Measurements from ENCODE around the gene CD248. TPM values are rescaled to one million over a fixed set of nuclear protein-coding genes. Genes with fewer than 3 reads are reported as not detected.
A peak's percentile ranks its signal among the peaks of the same experiment; 100 is the strongest.

CD248 gene
- polyA plus RNA-seq, 1 donor from 2014 or later, result 0.19 TPM

DNA sequence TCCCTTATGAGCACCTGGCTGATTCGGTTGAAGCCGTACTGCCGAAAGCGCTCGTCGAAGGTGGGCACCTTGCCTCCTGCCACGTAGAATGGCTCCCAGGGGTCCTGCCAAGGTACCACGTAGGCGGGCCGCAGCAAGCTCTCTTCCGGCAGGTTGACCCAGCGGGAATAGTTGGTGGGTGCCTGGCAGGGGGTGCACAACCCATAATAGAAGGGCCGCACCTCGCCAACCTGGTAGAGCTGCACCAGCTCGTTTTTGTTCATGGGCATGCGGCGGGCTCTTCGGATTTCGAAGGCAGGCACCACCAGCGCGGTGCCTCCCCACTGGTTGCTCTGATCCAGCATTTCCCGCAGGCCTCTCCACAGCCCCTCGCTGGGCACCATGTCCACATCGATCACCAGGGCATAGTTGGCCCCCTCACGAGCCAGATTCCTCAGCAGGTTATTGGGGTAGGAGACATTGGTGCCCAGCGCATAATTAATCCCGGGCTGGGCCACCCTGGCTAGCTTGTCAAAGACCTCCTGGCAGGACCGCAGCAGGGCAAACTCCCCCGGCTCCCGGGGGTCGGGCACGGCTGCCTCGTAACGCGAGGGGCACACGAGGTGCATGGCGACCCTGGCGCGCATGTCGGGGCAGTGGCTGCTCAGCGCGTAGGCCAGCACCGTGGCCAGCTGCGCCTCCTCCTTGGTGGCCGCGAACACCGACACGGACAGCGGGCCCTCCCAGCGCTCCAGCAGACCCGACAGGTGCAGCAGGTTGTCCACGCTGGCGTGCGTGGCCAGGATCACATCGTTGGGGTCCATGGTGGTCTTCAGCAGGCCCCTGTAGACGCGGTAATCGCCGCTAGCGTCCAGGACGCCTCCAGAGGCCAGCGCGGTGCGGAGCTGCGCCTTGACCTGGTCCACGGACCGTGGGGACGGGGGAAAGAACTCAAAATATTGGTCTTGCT lies 29.9 kb upstream of the CD248 start:
- Mint-ChIP-seq H3K4me3 (peak overlapping the region; percentile 79 to 98 (median 88)), H3K27ac (peak overlapping the region in 2 of 3 donors; percentile 53 to 100), H3K27me3 (no peaks in the 10 kb centered on the region), H3K9me3 (no peaks in the 10 kb centered on the region), H3K36me3 (no peaks in the 10 kb centered on the region), H3K4me1 (peaks cover 19 to 36% (median 33%) of the 10 kb centered on the region in 3 donors)

DNA sequence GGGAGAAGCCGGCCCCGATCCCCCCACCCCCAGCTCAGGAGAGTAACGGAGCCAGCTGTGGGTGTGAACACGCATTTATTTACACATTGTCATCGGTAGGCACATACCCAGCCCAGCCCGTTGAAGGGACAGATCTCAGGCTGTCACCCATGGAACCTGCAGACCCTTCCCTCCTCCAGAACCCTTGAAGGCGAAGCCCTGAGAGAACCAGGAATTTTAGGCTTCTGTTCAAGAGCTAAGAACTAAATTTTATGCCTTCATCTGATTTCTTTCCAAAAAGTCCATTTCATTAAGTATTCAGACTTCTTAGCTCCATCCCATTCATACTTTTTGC lies 28.4 kb upstream of the CD248 start:
- H3K4me3 Mint-ChIP-seq, result peak overlapping the region; percentile 95 to 99 (median 98)
- H3K4me1 Mint-ChIP-seq, result peaks cover 20 to 36% (median 33%) of the 10 kb centered on the region in 3 donors
- no peaks in the 10 kb centered on the region for H3K36me3 Mint-ChIP-seq
- H3K9me3 Mint-ChIP-seq, result no peaks in the 10 kb centered on the region
- H3K27ac Mint-ChIP-seq, result peak overlapping the region; percentile 98 to 100 (median 98)
- no peaks in the 10 kb centered on the region for H3K27me3 Mint-ChIP-seq

- Mint-ChIP-seq H3K27me3 (no peaks in the 10 kb centered on the region), H3K4me1 (peaks cover 20 to 36% (median 33%) of the 10 kb centered on the region in 3 donors), H3K36me3 (no peaks in the 10 kb centered on the region), H3K4me3 (peak within 1 kb of the TSS; percentile 95 to 99 (median 98)), H3K27ac (peak within 1 kb of the TSS; percentile 98 to 100 (median 98)), H3K9me3 (no peaks in the 10 kb centered on the region)
These were observed 27.9 kb upstream of the CD248 start, which contains the start of gene BRMS1 for GRCh38 chr11:66344550-66345315. BRMS1 (minus strand) TSS chr11:66345104; CDS start chr11:66342234, 2,870 bp downstream.

DNA sequence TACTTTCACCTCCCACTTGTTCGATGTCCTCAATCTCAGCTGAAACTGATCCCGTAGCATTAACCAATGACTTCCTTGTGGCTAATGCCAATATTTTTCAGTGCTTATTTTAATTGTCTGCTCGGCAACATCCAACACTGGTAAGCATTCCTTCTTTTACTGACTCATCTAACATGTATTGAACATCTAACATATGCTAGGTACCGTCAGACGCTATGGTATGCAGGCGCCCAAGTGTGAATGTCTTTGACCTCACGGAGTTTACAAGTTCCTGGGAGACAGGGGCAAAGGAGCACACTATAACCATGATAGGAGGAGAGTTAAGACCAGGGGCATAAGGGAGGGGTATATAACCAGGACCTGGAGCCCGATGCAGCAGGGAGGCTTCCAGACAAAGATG lies 26.3 kb upstream of the CD248 start:
- H3K4me3 Mint-ChIP-seq, result peak overlapping the region in 3 of 4 donors; percentile 58 to 98 (median 98)
- peak overlapping the region in 2 of 3 donors; percentile 98 to 100 for H3K27ac Mint-ChIP-seq
- H3K4me1 Mint-ChIP-seq, result peaks cover 16 to 32% (median 29%) of the 10 kb centered on the region in 3 donors
- H3K36me3 Mint-ChIP-seq, result no peaks in the 10 kb centered on the region
- no peaks in the 10 kb centered on the region for H3K9me3 Mint-ChIP-seq
- H3K27me3 Mint-ChIP-seq, result no peaks in the 10 kb centered on the region

DNA sequence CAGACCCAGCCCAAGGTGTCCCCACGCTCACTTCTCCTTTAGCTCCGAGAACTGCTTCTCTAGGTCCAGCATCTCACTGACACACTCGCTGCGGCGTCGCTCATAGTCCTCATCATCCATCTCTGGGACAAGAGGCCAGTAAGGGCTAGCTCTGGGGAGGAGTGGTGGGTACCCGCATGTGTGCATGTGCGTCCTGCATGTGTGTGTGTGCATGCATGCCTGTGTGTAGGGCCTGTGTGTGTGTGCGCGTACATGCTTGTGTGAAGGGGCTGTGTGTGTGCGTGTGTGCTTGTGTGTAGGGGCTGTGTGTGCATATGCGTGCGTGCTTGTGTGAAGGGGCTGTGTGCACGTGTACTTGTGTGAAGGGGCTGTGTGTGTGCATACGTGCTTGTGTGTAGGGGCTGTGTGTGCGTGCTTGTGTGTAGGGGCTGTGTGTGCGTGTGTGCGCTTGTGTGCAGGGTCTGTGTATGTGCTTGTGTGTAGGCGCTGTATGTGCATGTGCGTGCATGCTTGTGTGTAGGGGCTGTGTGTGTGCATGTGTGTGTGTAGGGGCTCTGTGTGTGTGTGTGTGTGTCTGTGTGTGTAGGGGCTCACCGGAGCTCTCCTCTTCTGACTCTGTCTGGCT lies 24.8 kb upstream of the CD248 start:
- peaks cover 17 to 34% (median 27%) of the 10 kb centered on the region in 3 donors for H3K4me1 Mint-ChIP-seq
- no peaks in the 10 kb centered on the region for H3K36me3 Mint-ChIP-seq
- H3K4me3 Mint-ChIP-seq, result peak overlapping the region in 2 of 4 donors; percentile 22 to 30
- H3K27me3 Mint-ChIP-seq, result no peaks in the 10 kb centered on the region
- no peaks in the 10 kb centered on the region for H3K9me3 Mint-ChIP-seq
- peak overlapping the region in 2 of 3 donors; percentile 86 to 91 for H3K27ac Mint-ChIP-seq

- Mint-ChIP-seq H3K36me3 (no peaks in the 10 kb centered on the region), H3K27me3 (peaks cover 2% of the 10 kb centered on the region), H3K4me3 (peak overlapping the region in 1 of 4 donors; percentile 22), H3K9me3 (no peaks in the 10 kb centered on the region), H3K27ac (peak overlapping the region in 2 of 3 donors; percentile 86 to 91), H3K4me1 (peaks cover 23 to 33% (median 29%) of the 10 kb centered on the region in 3 donors)
These were observed 24.0 kb upstream of the CD248 start for GRCh38 chr11:66340596-66341501.

DNA sequence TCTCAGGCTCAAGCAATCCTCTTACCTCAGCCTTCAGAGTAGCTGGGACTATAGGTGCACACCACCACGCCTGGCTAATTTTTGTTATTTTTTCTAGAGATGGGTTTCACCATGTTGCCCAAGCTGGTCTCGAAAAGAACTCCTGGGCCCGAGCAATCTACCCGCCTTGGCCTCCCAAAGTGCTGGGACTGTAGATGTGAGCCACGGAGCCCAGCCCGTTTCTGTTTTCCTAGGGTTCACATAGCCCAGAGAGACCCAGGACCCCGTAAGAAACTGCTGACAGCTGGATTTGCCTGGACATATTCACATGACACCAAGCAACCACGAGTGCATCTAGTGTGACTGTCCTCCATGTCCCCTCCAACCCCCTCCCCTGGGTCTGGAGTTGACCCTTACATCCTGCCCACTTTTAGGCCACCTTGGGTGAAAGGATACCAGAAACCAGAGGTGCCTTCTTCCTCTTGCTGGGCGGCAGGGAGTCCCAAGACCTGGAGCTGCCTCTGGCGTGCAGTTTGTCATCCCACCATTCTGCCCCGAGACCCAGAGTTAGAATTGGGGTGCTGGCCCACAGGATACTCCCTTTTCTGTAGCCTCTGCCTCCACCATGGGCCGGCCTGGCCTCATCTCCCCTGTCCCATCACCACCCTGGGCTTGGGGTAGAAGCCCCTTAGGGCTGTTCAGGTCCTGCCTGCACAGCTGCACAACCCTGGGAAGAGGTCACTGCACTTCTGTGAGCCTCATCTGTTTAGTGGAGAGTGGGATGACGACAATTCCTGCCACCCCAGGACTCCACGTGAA lies 23.0 kb upstream of the CD248 start:
- no peaks in the 10 kb centered on the region for H3K9me3 Mint-ChIP-seq
- H3K4me1 Mint-ChIP-seq, result peaks cover 20 to 30% (median 22%) of the 10 kb centered on the region in 3 donors
- H3K27me3 Mint-ChIP-seq, result peaks cover 5% of the 10 kb centered on the region
- no peaks in the 10 kb centered on the region for H3K36me3 Mint-ChIP-seq
- peak overlapping the region in 1 of 3 donors; percentile 74 for H3K27ac Mint-ChIP-seq
- H3K4me3 Mint-ChIP-seq, result peak overlapping the region in 2 of 4 donors; percentile 8 to 63

DNA sequence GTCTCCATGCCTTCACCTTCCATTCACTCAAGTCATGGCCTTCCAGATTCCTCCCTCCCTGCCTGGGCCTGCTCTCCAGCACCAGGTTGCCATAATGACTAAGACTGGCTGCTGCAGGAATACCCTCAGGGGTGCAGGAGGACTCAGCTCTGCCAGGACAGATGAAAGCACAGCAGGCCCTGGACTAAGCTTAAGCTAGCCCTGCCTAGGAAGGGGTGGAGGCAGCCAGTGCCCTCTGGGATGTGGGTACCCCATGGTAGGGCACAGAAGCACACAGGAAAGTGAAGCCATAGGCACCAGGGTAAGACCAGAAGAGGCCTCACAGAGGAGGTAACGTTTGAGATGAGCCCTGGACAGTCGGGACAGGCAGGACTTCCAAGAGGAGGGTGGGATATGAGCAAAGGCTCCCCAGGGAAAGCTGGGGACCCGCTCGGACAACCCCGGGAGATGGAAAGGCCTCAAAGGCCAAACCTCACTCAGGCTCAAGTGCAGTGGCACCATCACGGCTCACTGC lies 22.4 kb upstream of the CD248 start:
- Mint-ChIP-seq H3K27me3 (peaks cover 5% of the 10 kb centered on the region), H3K36me3 (no peaks in the 10 kb centered on the region), H3K4me3 (peak overlapping the region in 2 of 4 donors; percentile 34 to 63), H3K9me3 (no peaks in the 10 kb centered on the region), H3K4me1 (peaks cover 13 to 27% (median 17%) of the 10 kb centered on the region in 3 donors), H3K27ac (no peak overlapping the region)

DNA sequence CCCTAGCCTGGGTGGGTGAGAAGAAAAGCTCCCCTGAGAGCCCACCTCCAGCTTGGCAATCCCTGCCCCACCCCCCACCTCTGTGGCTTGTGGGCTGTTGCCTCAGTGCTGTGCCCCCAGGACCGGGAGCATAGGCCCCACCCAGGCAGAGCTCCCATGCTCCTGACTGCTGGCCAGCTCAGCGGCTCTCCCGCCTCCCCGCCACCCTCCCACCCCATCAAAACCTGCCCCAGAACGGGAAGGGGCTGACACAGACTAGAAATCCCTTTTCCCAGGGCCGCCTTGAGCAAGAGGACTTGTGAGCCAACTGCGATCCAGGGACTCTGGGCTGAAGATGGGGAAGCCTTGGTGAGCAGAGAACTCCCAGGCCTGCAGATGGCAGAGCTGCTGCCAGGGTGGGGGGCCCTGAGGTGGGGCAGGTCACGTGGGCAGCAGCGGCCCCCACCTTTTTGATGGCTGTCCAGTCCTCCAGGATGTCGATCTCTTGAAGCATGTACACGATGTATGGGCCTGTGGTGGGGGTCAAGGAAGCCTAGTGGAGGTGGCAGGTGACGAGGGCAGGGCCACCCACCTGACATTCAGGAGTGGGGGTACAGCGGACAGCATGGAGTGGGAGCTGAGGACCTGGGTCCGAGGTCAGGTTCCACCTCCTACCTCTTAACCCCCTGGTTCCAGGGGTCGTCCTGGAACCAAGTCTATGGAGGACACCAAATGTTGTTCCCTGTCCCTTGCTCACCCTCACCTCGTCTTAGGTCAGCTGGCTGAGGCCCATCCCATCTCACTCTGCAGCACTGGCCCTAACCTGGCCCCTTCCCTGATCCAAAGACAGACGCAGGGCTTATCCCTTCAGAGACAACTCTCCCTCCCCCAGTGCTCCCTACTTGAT lies 21.7 kb upstream of the CD248 start:
- Mint-ChIP-seq H3K27me3 (peaks cover 5% of the 10 kb centered on the region), H3K4me3 (peak overlapping the region in 1 of 4 donors; percentile 63), H3K27ac (no peak overlapping the region), H3K9me3 (no peaks in the 10 kb centered on the region), H3K36me3 (no peaks in the 10 kb centered on the region), H3K4me1 (peaks cover 10 to 20% (median 16%) of the 10 kb centered on the region in 3 donors)

DNA sequence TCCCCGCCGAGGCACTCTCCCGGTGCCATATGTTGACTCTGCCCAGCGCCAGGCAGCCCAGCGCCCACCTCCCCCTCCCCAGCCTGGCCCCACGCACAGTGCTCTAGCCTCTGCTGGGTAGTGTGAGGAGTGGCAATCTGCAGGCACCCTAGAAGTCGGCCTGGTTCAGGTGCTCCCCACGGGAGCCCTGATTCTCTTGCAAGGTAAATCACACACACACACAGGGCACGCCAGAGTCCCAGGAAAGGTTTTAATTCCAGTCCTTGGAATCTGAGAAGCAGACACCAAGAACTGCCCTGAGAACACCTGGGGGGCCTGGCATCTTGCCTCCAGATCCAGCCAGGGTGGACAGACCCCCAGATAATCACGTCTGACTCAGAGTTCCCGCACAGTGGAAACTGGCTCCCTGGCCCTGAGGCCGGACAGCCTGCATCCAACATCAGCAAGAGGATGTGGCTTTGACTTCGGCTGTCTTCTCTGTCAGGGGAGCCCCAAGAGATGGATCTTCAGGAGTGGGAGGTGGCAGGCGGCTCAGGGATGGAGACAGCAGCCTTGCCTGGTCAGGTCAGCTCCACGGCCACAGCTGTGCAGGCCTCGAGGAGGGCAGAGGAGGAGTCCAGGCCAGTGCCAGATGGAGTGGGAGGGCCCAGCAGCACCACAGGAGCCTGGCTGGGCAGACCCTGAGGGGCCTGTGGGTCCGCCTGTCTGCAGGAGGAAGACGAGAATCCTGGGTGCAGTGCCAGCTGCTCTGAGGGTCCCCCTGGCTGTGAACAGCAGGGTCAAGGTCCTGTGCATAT lies 20.5 kb upstream of the CD248 start:
- Mint-ChIP-seq H3K27me3 (peaks cover 5% of the 10 kb centered on the region), H3K4me3 (peak overlapping the region in 2 of 4 donors; percentile 74 to 93), H3K36me3 (no peaks in the 10 kb centered on the region), H3K9me3 (no peaks in the 10 kb centered on the region), H3K4me1 (peaks cover 6 to 16% (median 11%) of the 10 kb centered on the region in 3 donors), H3K27ac (peak overlapping the region in 1 of 3 donors; percentile 39)

DNA sequence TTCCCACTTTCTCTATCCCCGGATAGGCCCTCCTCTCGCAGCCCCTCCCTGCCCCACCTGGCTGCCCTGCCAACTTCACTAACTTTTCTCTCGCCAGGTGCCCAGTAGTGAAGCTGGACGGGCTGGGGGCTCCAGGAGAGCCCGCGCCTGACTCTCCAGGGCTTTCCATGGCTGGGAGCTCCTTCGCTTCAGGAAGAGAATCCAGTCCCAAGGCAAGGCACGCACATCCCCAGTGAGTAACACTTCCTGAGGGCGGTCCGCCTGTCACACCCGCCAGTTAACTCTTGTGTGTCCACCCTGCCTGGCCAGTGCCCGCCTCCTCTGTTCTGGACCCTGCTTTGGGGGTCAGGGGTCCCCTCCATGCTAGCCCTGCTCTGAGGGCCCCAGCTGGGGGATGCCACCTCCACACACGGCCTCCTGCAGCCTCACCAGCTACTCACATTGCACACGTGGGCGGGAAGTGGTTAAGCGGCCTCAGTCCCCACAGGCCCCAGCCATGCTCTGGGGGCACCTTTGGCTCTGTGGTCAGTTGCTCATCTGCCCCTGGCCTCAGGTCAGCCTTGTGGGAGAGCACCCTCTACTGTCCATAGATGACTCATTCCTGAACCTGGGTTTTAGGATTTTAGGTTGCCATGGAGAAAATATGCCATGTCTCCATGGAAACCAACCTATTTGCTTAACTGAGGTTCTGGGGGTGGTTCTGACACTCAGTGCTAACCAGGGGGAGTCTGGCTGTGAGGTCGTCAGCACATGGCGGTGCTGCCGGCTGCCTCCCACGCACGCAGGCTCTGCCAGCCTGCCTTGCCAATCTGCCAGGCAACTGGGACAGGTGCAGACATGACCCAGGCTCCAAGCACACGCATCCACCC lies 19.6 kb upstream of the CD248 start, which contains the start of gene RIN1:
Gene RIN1 (minus strand): TSS at position 201 of the 869 bp plus-strand sequence. CDS start 32 bp downstream, at position 169.
- Mint-ChIP-seq H3K27me3 (peaks cover 5% of the 10 kb centered on the region), H3K36me3 (no peaks in the 10 kb centered on the region), H3K4me3 (peak within 1 kb of the TSS; percentile 74 to 93 (median 84)), H3K4me1 (peaks cover 6 to 15% (median 11%) of the 10 kb centered on the region in 3 donors), H3K9me3 (no peaks in the 10 kb centered on the region), H3K27ac (peak within 1 kb of the TSS in 2 of 3 donors; percentile 39 to 46)
